Skin epidermis (tissue), 12 donors: ENCODE data around the gene AGFG1.
"Not testable (repeated sequence)": the region's sequence is repeated elsewhere in the genome, so short reads cannot be mapped to it uniquely, and the experiment has no call there.

ENCODE experiments used
- H3K27ac ChIP-seq, 21 experiments: fragments of 200-600 bp; sonication (generic) in 11 of 21; one replicate each; pipeline ENCODE4 v1.5.0; 2020; ENCODE audit warnings: mild to moderate bottlenecking in 3 of 21, inconsistent platforms in 2 of 21, moderate library complexity in 2 of 21
- H3K4me3 ChIP-seq, 7 experiments: fragments of 200-600 bp; sonication (generic) in 2 of 7; one replicate each; pipeline ENCODE4 v1.5.0; 2020; ENCODE audit warnings: inconsistent platforms in 2 of 7, mild to moderate bottlenecking in 2 of 7, moderate library complexity in 1 of 7

AGFG1 gene

DNA sequence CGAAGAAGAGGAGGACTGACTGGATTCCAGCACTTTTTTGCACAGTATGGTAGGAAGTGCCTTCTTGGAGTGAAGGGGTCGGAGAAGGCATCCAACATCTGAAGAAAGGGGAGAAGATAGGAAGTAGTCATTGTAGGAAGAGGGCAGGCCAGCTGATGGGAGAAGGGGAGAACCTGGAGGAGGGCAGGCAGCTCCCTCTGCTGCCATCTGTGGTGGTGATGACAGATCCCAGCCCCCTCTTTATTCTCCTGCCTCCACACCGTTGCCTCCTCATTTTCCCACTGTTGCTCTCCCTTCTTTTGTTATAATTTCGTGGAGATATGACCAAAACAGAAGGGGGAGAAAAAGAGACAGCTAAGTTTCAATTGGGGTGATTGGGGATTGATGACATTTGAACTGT, 123.8 kb downstream of the AGFG1 start:
- Histone ChIP-seq H3K27ac (no peak overlapping the region), H3K4me3 (no peak overlapping the region)

- H3K4me3 ChIP-seq, result no peak overlapping the region
- no peak overlapping the region for H3K27ac ChIP-seq
These were observed 125.1 kb downstream of the AGFG1 start for GRCh38 chr2:227597036-227597435.

DNA sequence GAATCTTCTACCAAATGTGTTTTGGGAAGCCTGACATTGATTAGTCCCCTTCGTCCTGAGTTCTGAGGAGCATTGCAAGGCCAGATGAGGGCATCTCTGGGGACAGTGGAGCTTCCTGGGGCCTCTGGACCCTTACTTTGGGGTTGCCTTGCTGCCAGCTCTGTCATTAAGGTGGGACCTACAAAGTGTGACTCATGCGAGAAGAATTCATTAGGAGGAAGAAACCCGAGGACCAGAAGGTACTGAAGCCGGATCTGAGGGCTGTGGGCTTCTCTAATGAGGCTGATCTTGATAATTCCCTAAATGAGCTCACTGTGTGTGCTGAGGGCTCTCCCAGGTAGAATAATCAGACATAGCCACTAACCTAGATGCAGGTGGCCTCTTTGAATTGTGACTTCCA, 126.0 kb downstream of the AGFG1 start:
- Histone ChIP-seq H3K4me3 (no peak overlapping the region), H3K27ac (no peak overlapping the region)

GRCh38 chr2:227598835-227599503, 127.0 kb downstream of the AGFG1 start, which contains the start of gene SCYGR2:
TSS of gene SCYGR2 (plus strand) at chr2:227598893. CDS start at chr2:227598893, 0 bp downstream.
- not testable (repeated sequence) for H3K4me3 ChIP-seq, H3K27ac ChIP-seq

GRCh38 chr2:227602358-227602757, 130.4 kb downstream of the AGFG1 start:
- no peak overlapping the region for H3K4me3 ChIP-seq
- no peak overlapping the region for H3K27ac ChIP-seq

DNA sequence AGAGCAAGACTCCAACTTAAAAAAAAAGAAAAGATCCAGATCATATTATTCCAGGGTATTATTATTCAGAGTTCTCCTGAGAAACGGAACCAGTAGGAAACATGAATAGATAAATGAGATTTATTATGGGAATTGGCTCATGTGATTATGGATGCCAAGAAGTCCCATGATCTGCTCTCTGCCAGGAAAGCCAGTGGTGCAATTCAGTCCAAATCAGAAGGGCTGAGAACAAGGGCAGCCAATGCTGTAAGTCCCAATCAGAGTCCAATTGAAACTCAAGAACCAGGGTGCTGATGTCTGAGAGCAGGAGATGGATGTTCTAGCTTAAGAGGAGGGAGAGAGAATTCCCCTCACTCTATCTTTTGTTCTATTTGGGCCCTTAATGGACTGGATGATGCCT, 134.5 kb downstream of the AGFG1 start:
- no peak overlapping the region for H3K27ac ChIP-seq
- no peak overlapping the region for H3K4me3 ChIP-seq

GRCh38 chr2:227607941-227608340, 136.0 kb downstream of the AGFG1 start:
- no peak overlapping the region for H3K27ac ChIP-seq
- no peak overlapping the region for H3K4me3 ChIP-seq

DNA sequence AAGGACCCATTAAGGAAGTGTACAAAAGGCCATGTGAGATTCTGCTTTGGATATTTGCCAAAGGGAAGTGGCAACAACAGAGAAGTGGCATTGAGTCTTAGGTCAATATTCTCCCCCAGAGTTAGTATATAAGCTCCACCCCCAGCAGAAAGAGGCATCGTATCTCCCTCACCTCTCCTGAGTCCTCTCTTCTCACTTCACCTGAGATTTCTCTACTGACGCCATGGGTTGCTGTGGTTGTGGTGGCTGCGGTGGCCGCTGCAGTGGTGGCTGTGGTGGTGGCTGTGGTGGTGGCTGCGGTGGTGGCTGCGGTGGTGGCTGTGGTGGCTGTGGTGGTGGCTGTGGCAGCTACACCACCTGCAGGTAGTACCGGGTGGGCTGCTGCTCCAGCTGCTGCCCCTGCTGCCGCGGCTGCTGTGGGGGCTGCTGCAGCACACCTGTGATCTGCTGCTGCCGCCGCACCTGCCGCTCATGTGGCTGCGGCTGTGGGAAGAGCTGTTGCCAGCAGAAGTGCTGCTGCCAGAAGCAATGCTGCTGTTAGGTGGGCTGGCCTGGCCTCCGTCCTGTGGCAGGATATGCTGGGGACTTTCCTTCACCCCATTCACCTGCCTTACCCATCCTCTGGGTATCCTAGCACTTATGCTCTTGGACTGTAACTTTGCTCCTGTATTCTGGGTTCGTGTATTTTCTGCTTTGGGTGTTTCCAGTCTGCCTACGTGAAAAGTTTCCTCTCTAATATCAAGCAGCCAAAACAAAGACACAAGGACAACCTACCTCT, 136.8 kb downstream of the AGFG1 start:
- no peak overlapping the region for H3K4me3 ChIP-seq

DNA sequence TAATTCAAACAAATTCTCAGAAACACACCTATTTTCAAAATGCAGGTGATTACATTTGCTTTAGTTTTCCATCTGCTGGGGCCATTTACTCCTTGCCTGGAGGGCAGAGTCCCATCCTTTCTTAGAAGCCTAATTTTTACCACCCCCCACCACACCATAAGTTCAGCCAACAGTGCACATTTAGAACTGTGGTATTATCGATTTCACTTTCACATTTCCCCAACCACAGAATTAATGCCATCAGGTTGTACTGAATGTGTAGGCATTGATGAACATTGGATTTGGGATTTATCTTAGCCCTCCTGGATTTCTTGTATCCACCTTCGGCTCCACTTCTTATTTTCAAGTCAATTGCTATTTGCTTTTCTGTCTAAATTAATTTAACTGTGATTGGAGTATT, 138.2 kb downstream of the AGFG1 start:
- Histone ChIP-seq H3K27ac (no peak overlapping the region), H3K4me3 (no peak overlapping the region)

More for the DNA sequence above, 136.8 kb downstream of the AGFG1 start:
- no peak overlapping the region for H3K27ac ChIP-seq
